HG02840 (cell line): Measurements from ENCODE around the gene PAX2.
"Not testable (repeated sequence)": the region's sequence is repeated elsewhere in the genome, so short reads cannot be mapped to it uniquely, and the experiment has no call there.

ENCODE experiments used
- ATAC-seq: cut with Tn5 transposase; IDR thresholded peaks from one replicate; pipeline ENCODE4 v1.9.1; 2021; ENCODE audit warnings: mild to moderate bottlenecking, moderate library complexity, moderate number of reproducible peaks; ENCODE audit not compliant: unreplicated experiment, low FRiP score

Gene PAX2

DNA sequence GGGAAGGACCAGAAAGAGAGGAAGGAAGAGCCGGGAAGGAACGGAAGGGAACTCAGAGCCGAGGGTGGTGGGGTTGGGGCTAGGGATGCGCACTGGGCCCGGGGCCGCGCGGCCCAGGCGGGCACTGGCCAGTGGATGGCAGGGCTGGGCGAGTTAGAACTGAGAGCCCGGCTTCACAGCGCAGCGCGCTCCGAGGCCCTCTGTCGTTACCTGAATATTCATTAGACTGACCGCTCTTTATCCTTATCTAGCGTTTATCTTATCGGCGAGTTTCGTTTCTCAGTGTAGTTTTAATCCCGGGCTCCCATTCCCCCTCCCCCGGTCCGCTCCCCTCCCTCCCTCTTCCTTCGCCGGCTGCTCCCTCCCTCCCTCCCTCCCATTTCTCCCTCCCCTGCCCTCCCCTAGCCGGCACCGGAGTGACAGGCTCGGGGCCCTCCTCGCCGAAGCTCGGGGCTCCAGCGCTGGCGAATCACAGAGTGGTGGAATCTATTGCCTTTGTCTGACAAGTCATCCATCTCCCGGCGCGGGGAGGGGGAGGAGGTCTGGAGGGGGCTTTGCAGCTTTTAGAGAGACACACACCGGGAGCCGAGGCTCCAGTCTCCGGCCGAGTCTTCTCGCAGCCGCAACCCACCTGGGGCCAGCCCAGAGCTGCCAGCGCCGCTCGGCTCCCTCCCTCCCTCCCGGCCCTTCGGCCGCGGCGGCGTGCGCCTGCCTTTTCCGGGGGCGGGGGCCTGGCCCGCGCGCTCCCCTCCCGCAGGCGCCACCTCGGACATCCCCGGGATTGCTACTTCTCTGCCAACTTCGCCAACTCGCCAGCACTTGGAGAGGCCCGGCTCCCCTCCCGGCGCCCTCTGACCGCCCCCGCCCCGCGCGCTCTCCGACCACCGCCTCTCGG is at the start of gene PAX2:
PAX2 (plus strand) TSS at position 596 of the 895 bp plus-strand sequence. CDS start 679 bp downstream, outside the sequence.
- no peak for ATAC-seq

DNA sequence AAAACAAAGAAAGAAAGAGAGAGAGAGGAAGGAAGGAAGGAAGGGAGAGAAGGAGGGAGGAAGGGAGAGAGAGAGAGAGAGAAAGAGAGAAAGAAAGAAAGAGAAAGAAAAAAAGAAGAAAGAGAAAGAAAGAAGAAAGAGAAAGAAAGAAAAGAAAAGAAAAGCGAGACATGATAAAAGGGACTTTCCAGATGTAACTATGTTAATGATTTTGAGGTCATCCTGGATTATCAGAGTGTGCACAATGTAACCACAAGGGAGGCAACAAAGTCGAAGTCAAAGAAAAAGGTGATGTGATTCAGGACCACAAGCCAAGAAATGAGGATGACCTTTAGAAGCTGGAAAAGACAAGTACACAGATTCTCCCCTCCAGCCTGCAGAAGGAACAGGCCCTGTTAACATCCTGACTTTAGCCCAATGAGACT is 48.9 kb upstream of the PAX2 start:
- ATAC-seq = no peak

DNA sequence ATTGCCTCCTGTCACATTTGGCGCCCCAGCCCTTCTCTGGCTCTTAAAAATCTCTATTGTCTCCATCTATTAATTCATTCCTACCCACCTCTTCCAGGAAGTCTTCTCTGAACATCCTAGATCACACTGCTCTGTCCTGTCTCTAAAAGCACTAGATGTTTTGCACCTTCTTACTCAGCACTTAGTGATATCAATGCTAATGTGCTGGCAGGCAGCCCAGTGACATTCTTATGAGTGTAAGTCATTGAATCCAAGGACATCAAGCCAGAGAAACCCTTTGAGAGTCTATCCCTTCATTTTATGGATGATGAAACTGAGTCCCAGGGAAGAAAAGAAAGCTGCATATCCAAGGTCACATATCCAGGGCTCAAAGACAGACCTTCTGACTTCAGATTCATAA is 48.3 kb upstream of the PAX2 start:
- no peak for ATAC-seq

DNA sequence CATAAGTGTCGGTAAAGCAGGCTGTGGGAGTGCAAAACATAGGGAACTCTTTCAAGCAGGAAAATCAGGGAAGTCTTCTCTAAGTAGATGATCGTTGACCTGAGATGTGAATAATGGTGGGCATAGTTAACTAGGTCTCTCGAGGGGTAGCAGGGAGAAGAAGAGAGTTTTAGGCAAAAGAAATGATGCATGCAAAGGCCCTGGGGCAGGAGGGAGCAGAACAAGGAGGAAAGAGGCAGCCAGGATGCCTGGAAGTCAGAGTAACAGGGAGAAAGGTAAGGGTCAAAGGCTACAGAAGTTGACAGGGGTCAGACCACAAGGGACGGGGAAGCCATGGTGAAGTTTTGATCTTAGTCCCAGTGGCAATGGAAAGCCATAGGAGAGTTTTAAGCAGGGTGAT is 47.8 kb upstream of the PAX2 start:
- ATAC-seq = no peak

DNA sequence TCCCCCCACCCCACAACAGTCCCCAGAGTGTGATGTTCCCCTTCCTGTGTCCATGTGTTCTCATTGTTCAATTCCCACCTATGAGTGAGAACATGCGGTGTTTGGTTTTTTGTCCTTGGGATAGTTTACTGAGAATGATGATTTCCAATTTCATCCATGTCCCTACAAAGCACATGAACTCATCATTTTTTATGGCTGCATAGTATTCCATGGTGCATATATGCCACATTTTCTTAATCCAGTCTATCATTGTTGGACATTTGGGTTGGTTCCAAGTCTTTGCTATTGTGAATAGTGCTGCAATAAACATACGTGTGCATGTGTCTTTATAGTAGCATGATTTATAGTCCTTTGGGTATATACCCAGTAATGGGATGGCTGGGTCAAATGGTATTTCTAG is 43.7 kb upstream of the PAX2 start:
- not testable (repeated sequence) for ATAC-seq

DNA sequence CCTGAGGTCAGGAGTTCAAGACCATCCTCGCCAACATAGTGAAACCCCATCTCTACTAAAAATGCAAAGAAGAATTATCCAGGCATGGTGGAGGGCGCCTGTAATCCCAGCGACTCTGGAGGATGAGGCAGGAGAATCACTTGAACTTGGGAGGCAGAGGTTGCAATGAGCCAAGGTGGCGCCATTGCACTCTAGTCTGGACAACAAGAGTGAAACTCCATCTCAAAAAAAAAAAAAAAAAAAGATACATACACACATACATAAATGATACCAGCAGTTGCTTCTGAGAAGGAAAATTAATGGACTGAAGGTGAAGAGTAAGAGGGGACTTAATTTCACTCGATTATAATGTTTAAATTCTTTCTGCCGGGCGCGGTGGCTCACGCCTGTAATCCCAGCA is 40.2 kb upstream of the PAX2 start:
- ATAC-seq = no peak

DNA sequence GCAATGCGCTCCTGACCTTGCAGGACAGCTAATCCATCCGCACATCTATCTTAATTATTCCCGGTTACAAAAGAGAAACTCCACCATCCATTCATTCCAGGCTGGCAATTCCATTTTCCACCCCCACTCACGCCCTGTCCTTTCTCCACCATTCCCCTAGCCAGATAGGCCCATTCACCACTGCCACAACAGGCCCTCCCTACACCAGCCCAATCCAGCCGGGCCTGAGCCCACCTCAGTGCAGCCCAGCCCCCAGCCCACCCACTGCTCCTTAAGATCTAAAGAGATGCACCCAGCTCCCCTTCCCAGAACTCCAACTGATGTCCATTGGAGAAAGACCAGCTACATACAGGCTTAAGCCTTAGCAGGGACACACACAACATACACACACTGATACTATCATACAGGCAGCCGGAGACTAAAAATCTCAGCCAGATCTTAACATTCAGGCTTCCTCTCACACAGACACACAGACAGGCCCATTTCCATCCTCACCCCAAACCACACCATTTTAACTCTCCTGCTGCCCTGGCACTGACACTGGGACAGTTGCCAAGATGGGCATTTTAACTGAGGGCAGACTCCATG is 38.0 kb upstream of the PAX2 start:
- ATAC-seq = no peak

DNA sequence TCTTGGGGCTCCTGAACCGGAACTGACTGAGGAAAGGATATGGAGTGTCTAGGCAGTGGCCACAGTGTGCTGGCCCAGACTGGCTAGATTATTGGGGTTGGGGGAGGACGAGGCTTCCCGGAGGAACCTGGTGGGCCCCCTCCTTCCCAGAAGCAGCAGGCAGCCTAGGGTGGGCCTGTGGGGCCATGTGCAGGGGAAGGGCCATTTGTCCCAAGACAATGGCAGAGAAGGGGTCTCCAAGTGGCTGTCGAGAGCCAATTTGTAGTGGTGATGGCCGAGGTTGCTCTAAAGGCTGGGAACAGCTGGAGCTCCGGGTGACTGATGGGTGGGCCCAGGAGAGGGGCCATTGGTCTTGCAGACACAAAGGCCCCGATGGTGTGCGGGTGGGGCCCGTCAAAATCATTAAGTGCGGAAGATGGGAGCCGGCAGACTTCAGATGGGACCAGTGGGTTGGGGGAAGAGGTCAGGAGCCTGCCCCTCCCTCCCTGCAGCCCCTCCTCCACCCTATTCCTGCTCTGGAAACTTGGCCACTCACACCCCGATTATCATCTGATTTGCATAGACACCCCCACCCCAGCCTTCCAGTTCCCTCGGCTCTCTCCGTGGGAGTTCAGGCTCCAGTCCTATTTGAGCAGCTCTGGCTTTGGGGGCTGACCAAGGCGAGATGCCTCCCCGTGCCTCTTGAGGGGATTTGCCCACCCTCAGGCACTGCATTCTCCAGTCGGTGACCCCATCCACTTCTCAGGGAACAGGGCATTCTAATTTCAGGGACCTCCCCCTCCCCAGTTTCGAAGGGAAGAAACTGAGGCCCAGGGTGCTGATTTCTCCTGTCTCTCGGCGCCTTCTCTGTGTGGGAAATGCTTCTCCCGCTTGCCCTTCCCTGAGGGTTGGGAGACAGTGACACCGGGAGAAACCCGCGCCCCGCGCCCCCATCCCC is 36.0 kb upstream of the PAX2 start:
- ATAC-seq = no peak

DNA sequence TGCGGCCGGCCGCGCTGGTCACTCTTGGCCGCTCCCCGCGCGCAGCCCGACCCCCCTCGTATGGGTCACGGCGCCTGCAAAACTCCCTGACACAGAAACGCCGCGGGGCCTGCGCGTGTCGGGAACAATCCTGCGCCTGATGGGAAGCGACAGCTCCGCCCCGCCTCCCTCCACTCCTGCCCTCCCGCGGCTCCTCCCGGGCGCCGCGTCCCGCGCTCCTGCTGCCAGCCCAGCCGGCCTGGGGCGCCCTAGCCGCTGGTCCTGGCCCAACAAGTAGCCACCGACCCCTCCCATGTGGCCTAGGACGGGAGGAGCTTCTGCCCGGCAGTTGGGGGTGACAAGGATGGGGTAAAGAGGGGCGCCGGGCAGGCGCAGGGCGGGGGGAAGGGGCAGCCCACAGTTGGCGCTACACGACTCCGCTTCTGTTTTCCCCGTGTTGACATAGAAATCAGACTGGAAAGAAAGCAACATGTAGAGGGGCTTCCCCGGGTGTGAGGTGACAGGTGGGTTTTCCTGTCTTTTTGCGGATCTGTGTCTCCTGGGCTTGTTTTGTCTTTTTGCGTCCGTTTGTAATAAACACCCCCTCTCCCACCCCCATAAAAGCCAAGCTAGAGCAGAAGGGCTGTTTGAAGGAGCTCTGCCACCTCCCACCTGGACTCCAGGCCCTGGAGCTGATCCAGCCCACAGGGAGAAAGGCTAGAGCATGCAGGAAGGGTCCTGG is 35.1 kb upstream of the PAX2 start:
- no peak for ATAC-seq

DNA sequence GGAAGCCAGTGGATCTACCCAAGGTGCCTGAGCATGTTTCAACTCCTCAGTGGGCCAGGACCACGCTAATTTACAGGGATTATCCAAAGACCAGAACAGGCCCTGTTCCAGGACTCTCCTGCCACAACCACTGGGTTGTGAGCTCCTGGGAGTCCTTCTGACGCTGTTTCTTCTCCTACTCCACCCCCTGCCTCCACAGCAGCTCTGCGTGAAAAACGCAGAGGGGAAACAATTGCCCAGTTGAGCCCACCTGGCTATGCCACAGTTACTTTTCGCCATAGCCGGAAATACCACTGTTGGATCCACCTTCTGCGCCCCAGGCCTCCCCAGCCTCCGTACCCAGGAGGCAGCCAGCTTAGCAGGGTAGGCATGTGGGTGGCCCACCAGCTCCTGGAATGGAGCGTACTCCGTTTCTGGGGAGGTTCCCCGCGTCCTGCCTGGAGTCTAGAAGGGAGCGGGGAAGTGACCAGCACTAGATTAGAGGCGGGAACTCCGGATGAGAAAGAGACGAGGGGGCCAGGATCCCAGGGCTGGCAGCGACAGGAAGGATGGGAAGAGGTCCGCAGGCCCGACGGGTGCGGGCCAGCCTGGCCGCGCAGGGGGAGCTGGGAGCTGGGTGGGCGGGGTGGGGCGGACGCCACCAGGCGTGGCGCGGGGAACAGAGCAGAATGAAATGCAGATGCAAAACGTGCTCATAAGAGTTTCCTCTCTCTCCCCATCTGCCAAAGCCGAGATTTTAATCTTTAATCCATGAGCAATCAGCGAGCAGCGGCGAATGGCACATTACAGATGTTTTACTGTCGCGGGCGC is 32.1 kb upstream of the PAX2 start:
- no peak for ATAC-seq

DNA sequence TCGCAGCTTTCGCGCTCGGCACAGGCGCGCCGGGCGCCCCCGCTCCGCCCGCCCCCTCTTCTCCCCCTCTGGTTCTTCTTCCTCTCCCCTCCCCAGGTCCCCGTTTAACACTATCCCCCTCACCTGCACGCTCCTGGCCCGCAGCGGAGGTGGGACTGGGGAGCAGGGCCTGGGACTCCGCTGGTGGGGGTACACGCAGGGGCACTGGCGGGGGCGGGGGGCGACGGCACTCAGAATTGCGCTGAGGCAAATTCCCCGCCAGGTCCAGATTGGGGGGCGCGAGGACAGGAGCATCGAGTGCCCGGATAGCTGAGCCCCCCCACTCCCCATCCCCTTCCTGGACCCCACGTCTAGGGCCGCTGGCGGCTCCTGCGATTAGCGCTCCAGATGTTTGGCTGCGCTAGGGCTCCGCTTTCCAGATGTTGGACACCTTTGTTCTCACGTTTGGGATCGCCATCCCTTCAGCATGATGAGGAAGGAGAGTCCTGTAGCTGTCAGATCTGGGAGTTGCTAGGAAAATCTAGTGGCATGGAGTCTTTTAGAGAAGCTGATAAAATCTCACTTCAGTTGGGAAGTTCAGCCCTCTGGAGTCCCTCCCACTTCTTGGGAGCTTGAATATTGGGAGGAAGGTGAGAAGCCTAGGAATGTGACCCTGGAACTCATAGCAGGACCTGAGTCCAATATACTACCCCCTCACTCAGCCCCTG is 31.4 kb upstream of the PAX2 start:
- ATAC-seq = no peak

DNA sequence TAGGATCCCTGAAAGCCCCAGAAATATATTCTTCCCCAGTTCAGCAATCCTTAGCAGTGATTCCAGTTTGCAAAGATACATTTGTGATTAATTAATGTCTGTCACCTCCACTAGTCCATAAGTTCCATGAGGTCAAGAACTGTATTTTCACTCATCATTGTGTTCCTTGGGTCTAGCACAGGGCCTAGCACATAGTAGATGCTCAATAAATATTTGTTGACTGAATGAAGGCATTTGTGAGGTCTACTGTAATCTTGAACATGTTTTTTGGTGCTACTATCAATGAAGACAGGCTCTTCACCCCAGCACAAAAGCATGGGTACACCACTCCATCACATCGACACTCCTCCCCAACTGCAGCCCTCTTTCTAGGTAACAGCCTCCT is 30.8 kb upstream of the PAX2 start:
- no peak for ATAC-seq

DNA sequence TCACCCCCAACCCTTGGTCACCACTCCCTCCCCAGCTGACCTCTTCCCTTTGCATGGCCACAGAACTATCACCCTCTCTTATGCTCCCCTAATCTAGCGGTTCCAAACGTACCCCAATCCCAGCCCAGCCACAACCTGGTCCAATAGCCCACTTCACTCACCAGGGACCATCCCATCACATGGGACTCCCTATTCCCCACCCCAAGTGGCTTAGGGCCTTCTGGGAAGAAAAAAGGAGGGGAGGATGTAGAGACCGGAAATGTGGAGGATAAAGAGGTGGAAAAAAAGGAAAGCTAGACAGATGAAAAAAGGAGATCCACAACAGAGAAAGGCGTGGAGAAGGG is 30.3 kb upstream of the PAX2 start:
- ATAC-seq = no peak

DNA sequence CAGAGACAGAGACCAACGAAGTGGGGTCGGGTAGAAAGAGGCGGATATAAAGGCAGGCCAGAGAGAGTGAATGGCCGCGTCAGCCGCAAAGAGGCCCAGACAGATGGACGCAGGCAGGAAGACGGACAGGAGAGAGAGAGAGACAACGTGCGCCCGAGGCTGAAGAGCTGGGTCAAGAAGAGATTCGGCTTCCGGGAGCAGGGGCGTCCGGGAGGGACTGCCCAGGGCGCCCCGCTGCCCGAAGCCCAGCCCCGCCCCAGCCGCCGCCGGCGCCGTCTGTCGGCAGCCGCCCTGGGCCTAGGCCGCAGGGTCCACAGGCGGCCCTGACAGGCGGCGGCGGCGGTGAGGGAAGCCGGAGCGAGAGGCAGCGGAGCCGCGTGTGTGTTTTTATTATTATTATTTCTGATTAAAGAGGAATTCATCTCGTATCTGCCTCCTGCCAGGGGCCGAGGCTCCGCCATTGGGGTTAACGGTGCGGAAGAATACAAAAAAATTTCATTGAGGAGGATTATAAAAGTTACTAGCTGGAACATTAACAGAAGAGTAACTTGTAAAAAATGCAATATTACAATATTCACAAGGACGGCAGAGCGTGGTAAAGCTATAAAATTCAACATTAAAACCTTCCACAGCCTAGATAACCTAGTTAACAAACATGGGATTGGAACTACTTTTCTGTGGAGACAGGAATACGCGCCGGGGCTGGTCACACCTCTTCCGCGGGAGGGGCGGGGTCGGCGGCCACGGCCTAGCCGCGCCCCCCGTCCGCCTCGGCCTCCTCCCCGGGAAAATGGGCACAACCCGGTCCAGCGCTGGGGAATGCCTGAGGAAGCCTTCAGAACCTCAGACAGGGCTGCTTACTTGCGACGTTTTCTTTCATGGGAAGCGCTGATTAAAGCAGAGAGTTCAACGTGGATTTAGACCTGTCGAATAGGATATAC is 29.7 kb upstream of the PAX2 start:
- ATAC-seq = no peak

DNA sequence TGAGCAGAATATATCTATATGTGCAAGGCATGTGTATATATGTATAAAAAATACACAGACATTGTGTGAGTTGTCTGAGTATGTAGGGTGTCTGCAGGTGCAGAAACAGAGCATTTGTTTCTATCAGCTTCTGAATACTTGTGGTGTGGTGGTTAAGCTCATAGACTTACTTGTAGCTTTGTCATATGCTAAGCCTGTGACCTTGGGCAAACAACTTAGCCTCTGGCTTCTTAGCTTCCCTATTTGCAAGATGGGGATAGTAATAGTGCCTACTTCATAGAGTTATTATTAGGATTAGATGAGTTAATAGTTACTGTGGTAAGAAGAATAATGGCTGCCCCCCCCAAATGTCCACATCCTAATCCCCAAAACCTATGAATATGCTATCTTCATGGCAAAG is 28.2 kb upstream of the PAX2 start:
- no peak for ATAC-seq

DNA sequence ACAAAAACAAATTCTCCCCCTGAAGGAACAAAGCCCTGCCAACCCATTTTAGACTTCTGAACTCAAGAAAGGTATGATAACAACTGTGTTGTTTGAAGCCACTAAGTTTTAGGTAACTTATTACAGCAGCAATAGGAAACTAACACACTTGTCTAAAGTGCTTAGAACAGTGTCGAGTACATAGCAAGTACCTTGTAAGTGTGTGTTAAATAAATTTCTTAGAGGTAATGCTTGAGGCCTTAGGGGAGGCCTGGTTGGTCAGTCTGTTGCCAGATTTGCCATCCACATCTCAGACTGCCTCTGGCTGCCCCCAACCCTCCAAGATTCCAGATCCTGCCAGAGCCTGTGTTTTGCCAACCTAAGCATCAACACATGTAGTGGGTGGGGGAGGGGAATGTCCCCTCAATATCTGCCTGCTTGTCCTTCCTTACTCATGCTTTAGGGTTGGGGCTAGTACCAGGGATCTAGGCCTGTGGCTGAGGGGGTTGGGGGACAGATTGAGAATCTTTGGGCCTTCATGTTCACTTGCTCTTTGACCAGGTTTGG is 27.1 kb upstream of the PAX2 start:
- ATAC-seq = no peak

DNA sequence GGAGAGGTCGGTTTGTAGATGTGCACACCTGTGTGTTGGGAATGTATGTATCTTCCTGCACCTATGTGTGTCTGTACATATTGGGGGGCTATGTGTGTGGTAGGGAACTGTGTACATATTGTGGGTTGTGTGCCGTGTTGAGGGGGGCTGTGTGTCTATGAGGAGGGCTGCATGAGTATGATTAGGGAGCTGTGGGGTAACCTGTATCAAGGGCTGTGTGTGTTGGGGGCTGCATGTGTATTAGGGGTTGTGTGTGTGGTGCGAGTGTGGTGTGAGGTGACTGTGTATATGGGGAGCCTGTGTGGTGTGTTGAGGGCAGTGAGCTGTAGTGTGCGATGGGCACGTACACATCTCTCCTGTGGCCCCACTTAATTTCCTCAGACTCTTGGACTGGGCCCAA is 22.2 kb upstream of the PAX2 start:
- no peak for ATAC-seq
